Activated CD4-positive, alpha-beta T cell treated with anti-CD3 and anti-CD28 coated beads, Interleukin-2, amount 50 U/mL, for 1 hour (primary cell): Measurements from ENCODE around the gene ARHGAP23.
"Not testable (repeated sequence)": the region's sequence is repeated elsewhere in the genome, so short reads cannot be mapped to it uniquely, and the experiment has no call there.

Experiments used
- DNase-seq: peaks from one replicate; pipeline ENCODE4 v3.0.0-alpha.2; 2020

ARHGAP23 gene

GRCh38 chr17:38463451-38463858, 35.2 kb downstream of the ARHGAP23 start:
- DNase-seq, result no peak

DNA sequence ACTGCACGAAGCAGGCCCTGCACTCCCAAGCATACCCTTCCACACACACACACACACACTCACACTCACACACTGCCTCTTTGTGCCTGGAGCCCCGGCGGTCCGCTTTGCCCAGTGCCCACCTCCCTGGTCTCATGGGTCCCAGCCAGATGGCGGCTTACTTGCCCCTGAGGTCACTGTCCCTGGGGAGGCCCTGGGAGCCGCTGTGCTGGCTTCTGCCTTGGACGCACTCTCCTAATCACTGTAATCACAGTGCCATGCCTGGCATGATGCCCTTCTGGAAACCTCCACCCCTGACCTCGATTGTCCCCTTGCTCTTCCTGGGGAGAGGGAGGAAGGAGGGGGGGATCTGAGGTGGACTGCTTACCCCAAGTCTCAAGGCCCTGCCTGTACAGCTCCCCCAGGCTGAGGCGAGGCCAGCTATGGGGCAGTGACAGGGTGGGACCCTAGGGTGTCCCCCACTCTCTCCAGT, 36.0 kb downstream of the ARHGAP23 start:
- DNase-seq, result no peak

DNA sequence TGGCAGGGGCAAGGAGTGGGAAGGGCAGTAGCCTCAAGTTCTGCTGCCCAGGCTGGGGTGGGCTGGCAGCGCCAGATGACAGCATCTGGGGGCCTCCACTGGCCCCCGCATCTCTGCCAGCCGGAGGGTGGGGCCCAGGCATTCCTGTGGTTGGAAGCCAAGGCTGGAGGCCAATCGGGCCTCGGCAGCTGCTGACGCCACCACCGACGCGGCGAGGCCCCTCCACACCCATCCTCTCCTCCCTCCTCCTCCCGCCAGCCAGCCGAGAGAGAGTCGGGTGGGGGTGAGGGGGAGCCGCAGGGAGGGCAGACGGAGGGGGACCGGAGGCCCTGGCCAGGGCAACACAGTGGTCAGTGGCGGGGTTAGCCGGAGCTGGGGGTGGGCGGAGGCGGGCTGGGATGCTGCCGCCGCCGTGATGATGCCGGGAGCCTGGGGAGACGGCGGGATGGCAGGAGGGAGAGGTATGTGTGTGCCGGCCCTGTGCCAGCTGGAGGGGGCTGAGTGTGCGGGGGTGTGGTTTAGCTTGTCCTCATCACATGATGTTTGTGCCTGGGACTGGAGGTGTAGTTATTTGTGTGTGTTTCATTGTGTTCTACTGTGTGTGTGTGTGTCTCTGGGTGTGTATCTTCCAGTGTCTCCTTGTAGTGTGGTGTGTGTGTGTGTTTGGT, 36.6 kb downstream of the ARHGAP23 start:
- no peak for DNase-seq

DNA sequence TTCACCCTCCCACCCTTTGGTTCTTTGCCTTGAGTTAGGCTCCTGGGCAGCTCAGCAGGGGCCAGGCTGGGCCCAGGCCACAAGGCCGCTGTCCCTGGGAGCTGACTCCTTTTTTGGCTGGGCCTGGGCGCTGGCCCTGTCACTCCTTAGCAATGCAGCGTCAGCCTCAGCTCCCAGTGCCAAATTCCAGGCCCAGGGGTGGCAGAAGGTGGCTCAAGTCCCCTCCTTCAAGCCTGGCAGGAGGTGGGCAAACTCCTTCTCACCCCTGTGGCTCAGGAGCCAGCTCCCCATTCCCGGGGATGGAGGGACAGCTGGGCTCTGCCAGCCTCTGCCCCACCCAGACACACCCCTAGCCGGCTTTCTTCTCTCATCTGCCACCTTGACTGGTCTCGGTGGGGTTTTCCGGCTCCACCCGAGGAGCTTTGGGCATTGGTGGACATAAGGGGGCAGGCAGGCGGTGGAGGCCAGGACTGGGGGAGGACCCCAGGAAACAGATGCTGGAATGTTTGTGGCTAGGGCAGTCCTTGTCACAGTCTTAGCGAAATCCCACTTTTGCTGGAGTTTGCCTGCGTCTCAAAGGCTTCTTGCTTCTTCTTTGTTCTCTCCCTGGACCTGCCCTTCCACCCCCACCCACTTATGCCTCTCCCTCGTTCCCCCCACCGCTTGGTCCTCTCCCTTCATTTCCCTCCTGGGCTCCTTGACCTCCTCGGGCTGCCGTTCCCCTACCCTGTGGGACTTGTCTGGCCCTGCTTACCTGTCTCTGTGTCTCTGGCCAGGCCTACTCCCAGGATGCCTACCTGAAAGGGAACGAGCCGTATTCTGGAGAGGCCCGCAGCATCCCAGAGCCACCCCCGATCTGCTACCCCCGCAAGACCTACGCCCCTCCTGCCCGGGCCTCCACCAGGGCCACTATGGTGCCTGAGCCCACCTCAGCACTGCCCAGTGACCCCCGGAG, 37.4 kb downstream of the ARHGAP23 start:
- DNase-seq, result no peak

DNA sequence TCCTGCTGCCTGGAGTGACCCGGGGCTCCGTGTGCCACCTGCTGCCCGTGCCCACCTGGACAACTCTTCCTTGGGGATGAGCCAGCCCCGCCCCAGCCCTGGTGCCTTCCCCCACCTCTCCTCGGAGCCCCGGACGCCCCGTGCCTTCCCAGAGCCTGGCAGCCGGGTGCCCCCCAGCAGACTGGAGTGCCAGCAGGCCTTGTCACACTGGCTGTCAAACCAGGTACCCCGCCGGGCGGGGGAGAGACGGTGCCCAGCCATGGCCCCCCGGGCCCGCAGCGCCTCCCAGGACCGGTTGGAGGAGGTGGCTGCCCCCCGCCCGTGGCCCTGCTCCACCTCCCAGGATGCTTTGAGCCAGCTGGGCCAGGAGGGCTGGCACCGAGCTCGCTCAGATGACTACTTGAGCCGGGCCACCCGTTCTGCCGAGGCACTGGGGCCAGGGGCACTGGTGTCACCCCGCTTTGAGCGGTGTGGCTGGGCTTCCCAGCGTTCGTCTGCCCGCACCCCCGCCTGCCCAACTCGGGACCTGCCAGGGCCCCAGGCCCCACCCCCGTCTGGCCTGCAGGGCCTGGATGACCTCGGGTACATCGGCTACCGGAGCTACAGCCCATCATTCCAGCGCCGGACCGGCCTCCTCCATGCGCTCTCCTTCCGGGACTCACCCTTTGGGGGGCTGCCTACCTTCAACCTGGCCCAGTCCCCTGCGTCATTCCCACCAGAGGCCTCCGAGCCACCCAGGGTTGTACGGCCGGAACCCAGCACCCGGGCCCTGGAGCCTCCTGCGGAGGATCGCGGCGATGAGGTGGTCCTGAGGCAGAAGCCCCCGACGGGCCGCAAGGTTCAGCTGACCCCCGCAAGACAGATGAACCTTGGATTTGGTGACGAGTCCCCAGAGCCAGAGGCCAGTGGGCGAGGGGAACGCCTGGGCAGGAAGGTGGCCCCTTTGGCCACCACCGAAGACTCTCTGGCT, 38.4 kb downstream of the ARHGAP23 start:
- no peak for DNase-seq

- DNase-seq, result no peak
Observed at GRCh38 chr17:38467491-38467890, 39.2 kb downstream of the ARHGAP23 start.

GRCh38 chr17:38469875-38470274, 41.6 kb downstream of the ARHGAP23 start:
- DNase-seq, result no peak

DNA sequence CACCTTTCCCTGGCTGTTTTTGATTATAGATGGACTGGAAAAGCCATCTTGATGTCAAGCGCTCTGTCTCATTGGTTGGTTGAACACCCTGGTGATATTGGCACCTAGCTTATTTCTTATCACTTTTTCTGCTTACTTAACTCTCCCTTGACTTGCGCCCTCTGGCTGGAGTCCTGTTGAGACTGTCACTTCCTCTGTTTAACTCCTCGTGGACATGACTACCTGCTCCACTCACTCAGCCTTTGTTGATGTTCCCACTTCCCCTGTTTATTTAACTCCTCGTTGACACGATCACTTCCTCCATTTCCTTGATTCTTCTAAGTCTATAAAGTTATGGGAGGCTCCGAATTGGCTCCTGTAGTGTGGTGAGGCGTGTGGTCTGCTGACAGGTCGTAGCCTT, 43.0 kb downstream of the ARHGAP23 start:
- not testable (repeated sequence) for DNase-seq

DNA sequence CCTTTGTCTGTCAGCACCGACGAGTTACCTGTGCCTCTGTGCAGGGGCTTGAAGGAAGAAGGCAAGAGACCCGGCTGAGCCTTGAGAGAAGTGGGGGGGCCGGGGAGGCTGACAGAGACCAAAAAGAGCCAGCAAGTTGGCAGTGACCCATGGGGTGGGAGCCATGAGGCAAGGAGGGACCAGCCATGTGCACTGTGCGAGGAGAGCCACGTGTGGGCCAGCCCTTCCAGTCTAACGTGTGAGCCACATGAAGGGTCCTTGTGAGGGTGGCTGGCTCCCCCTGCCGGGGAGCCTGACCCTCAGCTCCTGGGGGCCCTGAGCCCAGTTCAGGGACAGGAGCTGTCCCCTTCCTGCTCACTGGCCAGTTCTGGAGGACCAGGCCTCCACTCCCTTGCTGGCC, 46.4 kb downstream of the ARHGAP23 start:
- not testable (repeated sequence) for DNase-seq

- no peak for DNase-seq
Observed at GRCh38 chr17:38476549-38476948, 48.3 kb downstream of the ARHGAP23 start.

- not testable (repeated sequence) for DNase-seq
Observed at GRCh38 chr17:38477417-38477816, 49.2 kb downstream of the ARHGAP23 start.

- DNase-seq, result not testable (repeated sequence)
Observed at GRCh38 chr17:38477951-38478350, 49.7 kb downstream of the ARHGAP23 start.

GRCh38 chr17:38478667-38479066, 50.4 kb downstream of the ARHGAP23 start:
- not testable (repeated sequence) for DNase-seq

DNA sequence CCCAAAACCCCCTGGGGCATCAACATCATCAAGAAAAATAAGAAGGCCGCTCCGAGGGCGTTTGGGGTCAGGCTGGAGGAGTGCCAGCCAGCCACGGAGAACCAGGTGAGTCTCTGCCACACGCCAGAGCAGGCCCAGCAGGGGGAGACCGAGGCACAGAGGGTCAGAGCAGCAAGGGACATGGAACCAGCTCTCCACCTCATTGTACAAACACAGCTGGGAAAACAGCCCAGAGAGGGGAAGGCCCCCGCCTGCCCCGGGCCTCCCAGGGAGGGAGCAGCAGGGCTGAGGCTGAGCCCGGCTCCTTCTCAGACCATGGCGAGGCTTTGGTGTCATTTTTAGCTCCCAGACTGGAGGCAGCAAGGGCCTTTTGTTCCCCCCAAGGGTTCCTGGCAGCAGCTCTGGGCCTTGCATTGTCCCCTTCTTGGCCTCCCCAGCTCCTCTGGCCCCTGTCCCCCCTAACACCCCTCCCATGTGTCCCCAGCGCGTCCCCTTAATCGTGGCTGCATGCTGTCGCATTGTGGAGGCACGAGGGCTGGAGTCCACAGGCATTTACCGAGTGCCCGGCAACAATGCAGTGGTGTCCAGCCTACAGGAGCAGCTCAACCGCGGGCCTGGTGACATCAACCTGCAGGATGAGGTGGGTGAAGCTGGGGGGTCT, 53.9 kb downstream of the ARHGAP23 start:
- DNase-seq, result not testable (repeated sequence)

DNA sequence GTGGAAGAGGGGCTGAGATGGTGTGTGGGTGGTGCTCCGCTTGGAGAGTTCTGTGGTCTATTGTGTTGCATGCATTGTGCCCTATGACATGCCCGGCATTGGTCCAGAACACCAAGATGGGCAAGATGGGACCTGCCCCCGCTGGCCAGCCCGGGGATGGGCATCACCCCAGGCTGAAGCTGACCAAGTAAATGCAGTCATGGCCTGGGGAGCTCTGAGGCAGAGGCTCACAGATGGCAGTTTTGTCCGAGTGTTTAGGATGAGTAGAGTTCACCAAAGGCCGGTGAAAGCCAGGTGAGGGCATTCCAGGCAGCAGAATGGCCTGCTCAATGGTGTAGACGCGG, 54.4 kb downstream of the ARHGAP23 start:
- not testable (repeated sequence) for DNase-seq

GRCh38 chr17:38484242-38485145, 56.2 kb downstream of the ARHGAP23 start:
- peak; percentile 62 for DNase-seq

GRCh38 chr17:38485146-38485468, 56.8 kb downstream of the ARHGAP23 start:
- no peak for DNase-seq

DNA sequence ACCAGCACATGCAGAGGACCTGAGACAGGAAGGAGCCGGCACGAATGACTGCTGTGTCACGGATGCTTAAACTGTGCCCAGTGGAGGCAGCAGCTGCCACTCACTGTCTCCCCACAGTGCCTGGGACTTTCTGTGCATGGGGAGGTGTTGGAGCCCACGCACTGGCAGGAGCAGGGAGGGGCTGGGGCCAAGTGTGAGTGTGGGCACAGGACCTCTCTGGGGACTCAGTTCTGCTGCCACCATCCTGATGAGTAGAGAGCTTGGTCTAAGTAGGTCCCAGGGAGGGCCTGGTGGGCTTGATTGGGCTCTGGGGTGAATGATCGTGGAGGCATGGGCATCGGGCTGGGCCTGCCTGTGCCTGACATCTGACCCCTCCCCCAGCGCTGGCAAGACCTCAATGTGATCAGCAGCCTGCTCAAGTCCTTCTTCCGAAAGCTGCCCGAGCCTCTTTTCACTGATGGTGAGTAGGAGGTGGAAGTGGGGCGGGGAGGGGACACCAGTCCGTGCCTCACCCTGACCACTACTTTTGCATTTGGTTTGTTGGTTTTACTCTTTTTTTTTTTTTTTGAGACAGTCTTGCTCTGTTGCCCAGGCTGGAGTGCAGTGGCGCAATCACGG, 57.5 kb downstream of the ARHGAP23 start:
- not testable (repeated sequence) for DNase-seq

GRCh38 chr17:38489774-38490173, 61.5 kb downstream of the ARHGAP23 start:
- not testable (repeated sequence) for DNase-seq

GRCh38 chr17:38491346-38492066, 63.2 kb downstream of the ARHGAP23 start:
- not testable (repeated sequence) for DNase-seq
